GM12872 (cell line): ENCODE data around the gene CAPN5.

Source experiments
- CTCF ChIP-seq: IDR thresholded peaks from 3 replicates; pipeline ENCODE4 v1.5.1; 2011; ENCODE audit warnings: low read depth, mild to moderate bottlenecking, low read length, moderate library complexity; ENCODE audit not compliant: insufficient read depth

CAPN5 gene

GRCh38 chr11:77066229-77067042 lies at the start of gene CAPN5:
Gene CAPN5, plus strand, starts transcription at chr11:77066971. Its CDS starts 17,916 bp downstream, at chr11:77084887.
- TF ChIP-seq CTCF: peak; percentile 37; the same call in 2 of the 3 replicates

GRCh38 chr11:77019976-77020595 lies 46.7 kb upstream of the CAPN5 start:
- no peak for TF ChIP-seq CTCF

GRCh38 chr11:77020734-77021133 lies 46.0 kb upstream of the CAPN5 start:
- TF ChIP-seq CTCF: no peak

- no peak for TF ChIP-seq CTCF
Measured at GRCh38 chr11:77024745-77025144, 42.0 kb upstream of the CAPN5 start.

GRCh38 chr11:77026221-77026620 lies 40.5 kb upstream of the CAPN5 start:
- TF ChIP-seq CTCF: no peak

- no peak for TF ChIP-seq CTCF
Measured at GRCh38 chr11:77026743-77027142, 40.0 kb upstream of the CAPN5 start.

GRCh38 chr11:77027275-77027674 lies 39.5 kb upstream of the CAPN5 start:
- no peak for TF ChIP-seq CTCF
